Suprapubic skin (tissue), 4 donors: ENCODE results near the gene FAF1. TPM values are rescaled to one million over a fixed set of nuclear protein-coding genes. Genes with fewer than 3 reads are reported as not detected.

ENCODE experiments used
- DNase-seq, 2 donors: peaks; one replicate each; pipeline ENCODE4 v3.0.0-alpha.2; 2019; ENCODE audit warnings: low spot score in 2 of 2
- H3K27ac ChIP-seq: fragments of 200-600 bp; sonication (generic); one replicate; pipeline ENCODE4 v1.5.1; 2019
- H3K27me3 ChIP-seq: fragments of 200-600 bp; sonication (generic); one replicate; pipeline ENCODE4 v1.5.1; 2019
- H3K36me3 ChIP-seq: fragments of 200-600 bp; sonication (generic); one replicate; pipeline ENCODE4 v1.5.1; 2019
- H3K4me1 ChIP-seq: fragments of 200-600 bp; sonication (generic); one replicate; pipeline ENCODE4 v1.5.1; 2019
- H3K4me3 ChIP-seq: fragments of 200-600 bp; sonication (generic); one replicate; pipeline ENCODE4 v1.5.1; 2019; ENCODE audit warnings: mild to moderate bottlenecking
- H3K9me3 ChIP-seq: fragments of 200-600 bp; sonication (generic); one replicate; pipeline ENCODE4 v1.5.1; 2019
- CTCF ChIP-seq, 2 donors: fragments of 200-600 bp in 1 of 2; fragments of 450-650 bp in 1 of 2; sonication (generic) in 1 of 2; IDR thresholded peaks; one replicate each; pipeline ENCODE4 v1.5.1; 2016 to 2019; ENCODE audit warnings: antibody characterized with exemption in 2 of 2, mild to moderate bottlenecking in 1 of 2, moderate library complexity in 1 of 2
- EP300 ChIP-seq: sonication (generic); formaldehyde crosslinking; IDR thresholded peaks from one replicate; pipeline ENCODE4 v1.6.1; 2017; ENCODE audit warnings: antibody characterized with exemption
- POLR2A ChIP-seq, 2 donors: fragments of 450-650 bp; IDR thresholded peaks; one replicate each; pipeline ENCODE4 v1.6.1; 2017; ENCODE audit warnings: antibody characterized with exemption in 2 of 2, mild to moderate bottlenecking in 2 of 2, moderate library complexity in 2 of 2
- POLR2AphosphoS5 ChIP-seq, 3 donors: sonication (generic); formaldehyde crosslinking; IDR thresholded peaks; one replicate each; pipeline ENCODE4 v1.6.1; 2017; ENCODE audit warnings: antibody characterized with exemption in 3 of 3
- WGBS: methylation state at CpG from one replicate; pipeline ENCODE4 v1.1.5; 2018; 5-methylcytosine and 5-hydroxymethylcytosine counted together
- total RNA-seq, 4 donors: library from RNA; depleted of rRNA; stranded (reverse); fragments of >200 nt; gene quantifications; one replicate each; pipeline ENCODE4 v1.1.0, GENCODE V29; 2016

FAF1 gene
- total RNA-seq, 4 donors from 2014 or later, result 35.1 to 61.6 (median 45.4) TPM

GRCh38 chr1:50418600-50419109, 541.4 kb downstream of the FAF1 start:
- no CpG with 5 or more reads among the region's 64 CpGs for WGBS
- Histone ChIP-seq H3K36me3 (no peaks in the 10 kb centered on the region), H3K4me1 (peaks cover 78% of the 10 kb centered on the region), H3K9me3 (no peaks in the 10 kb centered on the region), H3K27ac (no peak overlapping the region), H3K27me3 (peaks cover 100% of the 10 kb centered on the region), H3K4me3 (peak overlapping the region; percentile 44)
- no peak for DNase-seq
- TF ChIP-seq CTCF (IDR thresholded peaks at IDR 0.05) (no peak), EP300 (no peak), POLR2A (IDR thresholded peaks at IDR 0.05) (no peak)

- H3K9me3 ChIP-seq, result no peaks in the 10 kb centered on the region
- no peak for TF ChIP-seq CTCF (IDR thresholded peaks at IDR 0.05)
- no peak for TF ChIP-seq POLR2AphosphoS5 (IDR thresholded peaks at IDR 0.05)
- no peak for TF ChIP-seq POLR2A (IDR thresholded peaks at IDR 0.05)
- no peak for TF ChIP-seq EP300
- peaks cover 100% of the 10 kb centered on the region for H3K27me3 ChIP-seq
- H3K4me1 ChIP-seq, result peaks cover 72% of the 10 kb centered on the region
- H3K4me3 ChIP-seq, result peak overlapping the region; percentile 44
- H3K27ac ChIP-seq, result no peak overlapping the region
- no peak for DNase-seq
- no peaks in the 10 kb centered on the region for H3K36me3 ChIP-seq
- WGBS, result 17% methylated on average over 16 of the region's 20 CpGs
These were observed 542.0 kb downstream of the FAF1 start for GRCh38 chr1:50417946-50418599.

GRCh38 chr1:50417507-50417906, 542.6 kb downstream of the FAF1 start:
- no peaks in the 10 kb centered on the region for H3K9me3 ChIP-seq
- H3K36me3 ChIP-seq, result no peaks in the 10 kb centered on the region
- no peak overlapping the region for H3K27ac ChIP-seq
- no peak overlapping the region for H3K4me3 ChIP-seq
- H3K27me3 ChIP-seq, result peaks cover 100% of the 10 kb centered on the region
- DNase-seq, result no peak
- H3K4me1 ChIP-seq, result peaks cover 67% of the 10 kb centered on the region
- TF ChIP-seq CTCF (IDR thresholded peaks at IDR 0.05), result no peak
- no peak for TF ChIP-seq EP300
- no peak for TF ChIP-seq POLR2A (IDR thresholded peaks at IDR 0.05)
- no peak for TF ChIP-seq POLR2AphosphoS5 (IDR thresholded peaks at IDR 0.05)
- WGBS, result 11% methylated on average over 22 of the region's 23 CpGs

- TF ChIP-seq EP300 (no peak), CTCF (IDR thresholded peaks at IDR 0.05) (no peak), POLR2A (IDR thresholded peaks at IDR 0.05) (no peak), POLR2AphosphoS5 (IDR thresholded peaks at IDR 0.05) (no peak)
- 4% methylated on average over 36 of the region's 46 CpGs for WGBS
- Histone ChIP-seq H3K4me3 (peak overlapping the region; percentile 7), H3K27me3 (peaks cover 96% of the 10 kb centered on the region), H3K27ac (no peak overlapping the region), H3K36me3 (no peaks in the 10 kb centered on the region), H3K9me3 (no peaks in the 10 kb centered on the region), H3K4me1 (peaks cover 61% of the 10 kb centered on the region)
- DNase-seq, result no peak
These were observed 543.3 kb downstream of the FAF1 start for GRCh38 chr1:50416553-50417453.

GRCh38 chr1:50416150-50416527, 543.9 kb downstream of the FAF1 start:
- TF ChIP-seq CTCF (IDR thresholded peaks at IDR 0.05) (no peak), EP300 (no peak), POLR2AphosphoS5 (IDR thresholded peaks at IDR 0.05) (no peak), POLR2A (IDR thresholded peaks at IDR 0.05) (no peak)
- WGBS, result 3% methylated on average over 23 of the region's 25 CpGs
- Histone ChIP-seq H3K27me3 (peaks cover 95% of the 10 kb centered on the region), H3K9me3 (no peaks in the 10 kb centered on the region), H3K27ac (no peak overlapping the region), H3K36me3 (no peaks in the 10 kb centered on the region), H3K4me3 (peak overlapping the region; percentile 7), H3K4me1 (peaks cover 57% of the 10 kb centered on the region)
- DNase-seq, result no peak
